Measurements from ENCODE around the gene IQGAP1. TPM values are rescaled to one million over a fixed set of nuclear protein-coding genes. Genes with fewer than 3 reads are reported as not detected.

The IQGAP1 gene
- total and polyA plus RNA-seq, 9 of the 15 experiments (the other 6 are each of a cell fraction or from before 2014, with no cell fraction given) = 37.6 to 143 (median 77.7) TPM

- Histone ChIP-seq H3K4me2 (ENCODE audit: insufficient read depth, low read length) (no peak overlapping the region), H3K9me1 (ENCODE audit: control insufficient read depth, insufficient read depth, low read length) (no peaks in the 10 kb centered on the region), H3K27me3 (ENCODE audit: control insufficient read depth in 2 of 2, insufficient read depth in 2 of 2, low read length in 2 of 2) (no peaks in the 10 kb centered on the region), H2AFZ (ENCODE audit: low read depth, low read length) (no peak overlapping the region), H3K79me2 (ENCODE audit: control insufficient read depth, insufficient read depth, low read length) (peaks cover 42% of the 10 kb centered on the region), H3K9me3 (replicated peaks; ENCODE audit: control insufficient read depth, insufficient read depth, low read depth, low read length) (no peaks in the 10 kb centered on the region), H3K9ac (ENCODE audit: insufficient read depth in 1 of 2, low read depth in 2 of 2, low read length in 2 of 2) (no peak overlapping the region), H3K4me1 (replicated peaks in 1 of 2; ENCODE audit: control insufficient read depth in 2 of 2, insufficient read depth in 2 of 2, low read length in 2 of 2) (peaks cover 0 to 16% of the 10 kb centered on the region in 2 experiments; a peak in 2 of 5 replicates), H3K27ac (ENCODE audit: extremely low read depth, low read depth, low read length) (no peak overlapping the region), H3K36me3 (ENCODE audit: control insufficient read depth, insufficient read depth, low read length) (no peaks in the 10 kb centered on the region; the same call in 2 of the 3 replicates), H3K4me3 (no peak overlapping the region), H4K20me1 (replicated peaks; ENCODE audit: control insufficient read depth, insufficient read depth, low read length) (no peaks in the 10 kb centered on the region)
- CTCF ChIA-PET (ENCODE audit: low intra/inter-chr PET ratio) = no interaction called here
- FAIRE-seq = no peak
- DNase-seq (ENCODE audit: extremely low read depth in 1 of 4, low spot score in 3 of 4) = no peak
- POLR2A ChIA-PET = interaction anchor here (1.0 kb wide), 1 partner anchor 25 kb away, joined by 5 read pairs; no protein-coding TSS in a partner anchor
- BruUV-seq (replicated peaks) = no TSS peak
- TF ChIP-seq ZNF512 (tag; IDR thresholded peaks at IDR 0.05) (no peak), MITF (IDR thresholded peaks at IDR 0.05) (no peak), TGIF2 (CRISPR knock-in tag; IDR thresholded peaks at IDR 0.05) (no peak), MYNN (IDR thresholded peaks at IDR 0.05) (no peak), MYNN (CRISPR knock-in tag; IDR thresholded peaks at IDR 0.05) (no peak), BMI1 (IDR thresholded peaks at IDR 0.05; ENCODE audit: low read length) (no peak), C11orf30 (IDR thresholded peaks at IDR 0.05; ENCODE audit: low read depth) (no peak), ZNF277 (CRISPR knock-in tag; IDR thresholded peaks at IDR 0.05; ENCODE audit: borderline replicate concordance) (no peak), ZNF165 (CRISPR knock-in tag; IDR thresholded peaks at IDR 0.05; ENCODE audit: borderline replicate concordance) (no peak)
- in situ Hi-C loops (cut with MboI) (no loop called here), intact Hi-C loops (cut with micrococcal nuclease) (no loop called here)
- ATAC-seq = no peak
These were observed 31.2 kb downstream of the IQGAP1 start for GRCh38 chr15:90419206-90419605.
